Measurements from ENCODE around the gene LSR. TPM values are rescaled to one million over a fixed set of nuclear protein-coding genes. Genes with fewer than 3 reads are reported as not detected.

The LSR gene
- total RNA-seq, 1 donor from 2014 or later, result 18.1 TPM

GRCh38 chr19:35202722-35203688 is 45.8 kb upstream of the LSR start:
- H3K4me1 Mint-ChIP-seq (ENCODE audit: low read depth, unreplicated experiment), result peaks cover 2% of the 10 kb centered on the region
- H3K4me1 ChIP-seq (ENCODE audit: insufficient read depth, low read length), result no peaks in the 10 kb centered on the region
- H3K9ac ChIP-seq (ENCODE audit: low read length), result no peak overlapping the region
- TF ChIP-seq EZH2 (IDR thresholded peaks at IDR 0.05; ENCODE audit: insufficient read depth, low read length), result no peak
- TF ChIP-seq, protein P1, sequence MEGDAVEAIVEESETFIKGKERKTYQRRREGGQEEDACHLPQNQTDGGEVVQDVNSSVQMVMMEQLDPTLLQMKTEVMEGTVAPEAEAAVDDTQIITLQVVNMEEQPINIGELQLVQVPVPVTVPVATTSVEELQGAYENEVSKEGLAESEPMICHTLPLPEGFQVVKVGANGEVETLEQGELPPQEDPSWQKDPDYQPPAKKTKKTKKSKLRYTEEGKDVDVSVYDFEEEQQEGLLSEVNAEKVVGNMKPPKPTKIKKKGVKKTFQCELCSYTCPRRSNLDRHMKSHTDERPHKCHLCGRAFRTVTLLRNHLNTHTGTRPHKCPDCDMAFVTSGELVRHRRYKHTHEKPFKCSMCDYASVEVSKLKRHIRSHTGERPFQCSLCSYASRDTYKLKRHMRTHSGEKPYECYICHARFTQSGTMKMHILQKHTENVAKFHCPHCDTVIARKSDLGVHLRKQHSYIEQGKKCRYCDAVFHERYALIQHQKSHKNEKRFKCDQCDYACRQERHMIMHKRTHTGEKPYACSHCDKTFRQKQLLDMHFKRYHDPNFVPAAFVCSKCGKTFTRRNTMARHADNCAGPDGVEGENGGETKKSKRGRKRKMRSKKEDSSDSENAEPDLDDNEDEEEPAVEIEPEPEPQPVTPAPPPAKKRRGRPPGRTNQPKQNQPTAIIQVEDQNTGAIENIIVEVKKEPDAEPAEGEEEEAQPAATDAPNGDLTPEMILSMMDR (IDR thresholded peaks at IDR 0.05; ENCODE audit: insufficient read depth, low read depth, low read length), result no peak
- no peaks in the 10 kb centered on the region for H4K20me1 ChIP-seq (ENCODE audit: insufficient read depth, low read length)
- H3K79me2 ChIP-seq (ENCODE audit: insufficient read depth, low read length), result no peaks in the 10 kb centered on the region
- H3K36me3 Mint-ChIP-seq (ENCODE audit: low read depth, unreplicated experiment), result no peaks in the 10 kb centered on the region
- no peaks in the 10 kb centered on the region for H3K9me3 ChIP-seq (ENCODE audit: insufficient read depth, low read depth, low read length)
- H3K9me3 Mint-ChIP-seq (ENCODE audit: unreplicated experiment), result peaks cover 4% of the 10 kb centered on the region
- H2AFZ ChIP-seq (ENCODE audit: low read depth, low read length), result no peak overlapping the region
- no peaks in the 10 kb centered on the region for H3K36me3 ChIP-seq (ENCODE audit: insufficient read depth, low read length)
- DNase-seq (ENCODE audit: low read depth), result no peak
- H3K4me3 ChIP-seq (ENCODE audit: insufficient read depth, low read depth, low read length), result no peak overlapping the region
- no peak overlapping the region for H3K27ac Mint-ChIP-seq (ENCODE audit: unreplicated experiment)
- peaks cover 5% of the 10 kb centered on the region for H3K27me3 ChIP-seq (ENCODE audit: insufficient read depth, low read length)
- H3K27ac ChIP-seq (ENCODE audit: low read depth, low read length), result no peak overlapping the region
- H3K4me2 ChIP-seq (ENCODE audit: low read length), result no peak overlapping the region
- H3K27me3 Mint-ChIP-seq (ENCODE audit: low read depth, unreplicated experiment), result peaks cover 18% of the 10 kb centered on the region
- FAIRE-seq, result no peak
- H3K4me3 Mint-ChIP-seq (ENCODE audit: unreplicated experiment), result no peak overlapping the region

- no peaks in the 10 kb centered on the region for H3K9me3 ChIP-seq (ENCODE audit: insufficient read depth, low read depth, low read length)
- no peaks in the 10 kb centered on the region for H3K36me3 Mint-ChIP-seq (ENCODE audit: low read depth, unreplicated experiment)
- no peaks in the 10 kb centered on the region for H4K20me1 ChIP-seq (ENCODE audit: insufficient read depth, low read length)
- no peak overlapping the region for H3K27ac Mint-ChIP-seq (ENCODE audit: unreplicated experiment)
- no peak overlapping the region for H2AFZ ChIP-seq (ENCODE audit: low read depth, low read length)
- H3K4me1 Mint-ChIP-seq (ENCODE audit: low read depth, unreplicated experiment), result peaks cover 2% of the 10 kb centered on the region
- TF ChIP-seq EZH2 (IDR thresholded peaks at IDR 0.05; ENCODE audit: insufficient read depth, low read length), result no peak
- TF ChIP-seq, protein P1 (IDR thresholded peaks at IDR 0.05; ENCODE audit: insufficient read depth, low read depth, low read length), result no peak
- H3K36me3 ChIP-seq (ENCODE audit: insufficient read depth, low read length), result no peaks in the 10 kb centered on the region
- H3K79me2 ChIP-seq (ENCODE audit: insufficient read depth, low read length), result no peaks in the 10 kb centered on the region
- no peaks in the 10 kb centered on the region for H3K4me1 ChIP-seq (ENCODE audit: insufficient read depth, low read length)
- H3K4me2 ChIP-seq (ENCODE audit: low read length), result no peak overlapping the region
- no peak overlapping the region for H3K27ac ChIP-seq (ENCODE audit: low read depth, low read length)
- peaks cover 4% of the 10 kb centered on the region for H3K27me3 ChIP-seq (ENCODE audit: insufficient read depth, low read length)
- no peak overlapping the region for H3K4me3 Mint-ChIP-seq (ENCODE audit: unreplicated experiment)
- peaks cover 12% of the 10 kb centered on the region for H3K27me3 Mint-ChIP-seq (ENCODE audit: low read depth, unreplicated experiment)
- DNase-seq (ENCODE audit: low read depth) (no peak), FAIRE-seq (no peak)
- no peak overlapping the region for H3K9ac ChIP-seq (ENCODE audit: low read length)
- no peak overlapping the region for H3K4me3 ChIP-seq (ENCODE audit: insufficient read depth, low read depth, low read length)
- peaks cover 4% of the 10 kb centered on the region for H3K9me3 Mint-ChIP-seq (ENCODE audit: unreplicated experiment)
These were observed 43.7 kb upstream of the LSR start for GRCh38 chr19:35204799-35205732.
